Panc1 (cell line): ENCODE measurements around the gene TMEM132E.

Experiments
- CTCF ChIP-seq: fragments of 450-650 bp; IDR thresholded peaks from 2 replicates; pipeline ENCODE4 v1.5.1; 2017; ENCODE audit warnings: mild to moderate bottlenecking
- POLR2AphosphoS5 ChIP-seq: IDR thresholded peaks from 2 replicates; pipeline ENCODE4 v1.6.1; 2012; ENCODE audit warnings: mild to moderate bottlenecking, low read depth, low read length, moderate library complexity
- REST ChIP-seq, 2 experiments: IDR thresholded peaks; 2 replicates each; pipeline ENCODE4 v1.6.1; 2011 to 2012; ENCODE audit warnings: low read depth in 2 of 2, control low read depth in 1 of 2, low read length in 1 of 2, mild to moderate bottlenecking in 1 of 2, moderate library complexity in 1 of 2; ENCODE audit not compliant: insufficient read depth in 1 of 2
- TCF7L2 ChIP-seq: IDR thresholded peaks from 2 replicates; pipeline ENCODE4 v1.6.1; 2011; ENCODE audit warnings: mild to moderate bottlenecking, low read depth, low read length, inconsistent platforms

GRCh38 chr17:34656801-34657200 is 77.4 kb downstream of the TMEM132E start:
- TF ChIP-seq TCF7L2 (no peak), CTCF (no peak), POLR2AphosphoS5 (no peak), REST (IDR thresholded peaks at IDR 0.05; ENCODE audit: insufficient read depth in 1 of 2, low read depth in 2 of 2, low read length in 1 of 2) (no peak)
